ENCODE data around the gene SNX30.
A peak's percentile ranks its signal among the peaks of the same experiment; 100 is the strongest.

Gene SNX30

DNA sequence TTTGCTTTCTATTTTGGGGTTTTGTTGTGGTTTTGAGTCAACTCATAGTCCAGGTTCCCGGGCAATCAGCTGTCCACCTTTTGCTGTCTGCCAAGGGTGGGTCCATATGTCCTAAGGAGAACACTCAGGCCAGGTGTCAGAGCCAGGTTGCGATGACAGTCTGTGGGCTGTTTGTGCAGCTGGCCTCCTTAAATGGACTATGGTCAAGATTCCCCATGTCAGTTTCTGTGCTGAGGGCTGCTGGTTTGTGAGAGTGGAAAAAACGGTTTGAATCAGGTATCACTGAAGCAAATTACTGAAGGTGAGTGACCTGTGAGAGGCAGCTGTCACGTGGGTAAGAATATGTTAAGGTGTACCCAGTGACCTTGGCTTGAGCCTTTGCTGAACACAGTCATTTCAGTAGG, 33.0 kb downstream of the SNX30 start:
- no peak for DNase-seq (ENCODE audit: low read depth)

DNA sequence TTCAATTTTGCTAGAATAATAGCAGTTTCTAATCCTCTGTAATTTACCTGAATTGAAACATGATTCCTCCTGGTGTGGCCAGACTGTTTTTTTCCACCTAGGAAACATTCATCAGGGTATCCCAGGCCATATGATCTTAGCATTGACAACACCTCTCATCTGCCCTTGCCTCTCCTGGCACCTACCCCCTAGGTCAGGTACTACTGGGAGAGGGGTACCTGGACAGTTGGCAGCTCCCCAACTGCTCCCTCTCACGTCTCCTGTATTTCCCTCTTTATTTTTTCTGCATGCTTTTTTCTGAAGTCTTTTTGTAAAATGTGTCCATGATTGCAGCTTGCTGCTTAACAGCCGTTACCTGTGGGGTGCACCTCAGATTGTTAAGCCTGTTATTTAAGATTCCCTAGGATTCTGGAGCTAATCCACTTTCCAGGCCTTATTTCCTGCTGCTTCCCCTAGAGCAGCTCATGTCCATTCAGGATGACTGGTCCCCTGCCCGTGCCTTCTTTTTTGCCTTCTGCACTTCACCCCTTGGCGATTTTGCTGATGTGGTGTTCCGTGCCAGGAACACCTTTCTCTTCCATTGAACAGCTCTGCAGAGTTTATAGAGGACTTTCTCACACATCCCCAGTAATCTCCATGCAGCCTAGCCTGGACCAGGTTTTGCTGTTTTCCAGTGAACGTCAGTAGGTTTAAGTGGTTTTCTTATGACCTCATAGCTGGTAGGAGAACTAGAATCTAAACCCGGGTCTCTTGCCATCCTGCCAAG, 33.6 kb downstream of the SNX30 start:
- no peak for DNase-seq (ENCODE audit: low read depth)

DNA sequence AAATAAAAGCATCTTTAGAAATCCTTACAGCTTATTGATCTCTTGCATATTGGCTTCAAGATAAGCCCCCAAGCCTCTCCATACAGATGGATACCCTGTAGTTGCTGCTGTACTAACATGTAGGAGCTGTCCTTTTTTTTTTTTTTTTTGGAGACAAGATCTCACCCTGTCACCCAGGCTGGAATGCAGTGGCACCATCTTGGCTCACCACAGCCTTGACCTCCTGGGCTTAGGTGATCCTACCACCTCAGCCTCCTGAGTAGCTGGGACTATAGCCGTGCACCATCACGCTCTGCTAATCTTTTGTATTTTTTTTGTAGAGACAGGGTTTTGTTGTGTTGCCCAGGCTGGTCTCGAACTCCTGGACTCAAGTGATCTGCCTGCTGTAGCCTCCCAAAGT, 35.4 kb downstream of the SNX30 start:
- no peak for DNase-seq (ENCODE audit: low read depth)

DNA sequence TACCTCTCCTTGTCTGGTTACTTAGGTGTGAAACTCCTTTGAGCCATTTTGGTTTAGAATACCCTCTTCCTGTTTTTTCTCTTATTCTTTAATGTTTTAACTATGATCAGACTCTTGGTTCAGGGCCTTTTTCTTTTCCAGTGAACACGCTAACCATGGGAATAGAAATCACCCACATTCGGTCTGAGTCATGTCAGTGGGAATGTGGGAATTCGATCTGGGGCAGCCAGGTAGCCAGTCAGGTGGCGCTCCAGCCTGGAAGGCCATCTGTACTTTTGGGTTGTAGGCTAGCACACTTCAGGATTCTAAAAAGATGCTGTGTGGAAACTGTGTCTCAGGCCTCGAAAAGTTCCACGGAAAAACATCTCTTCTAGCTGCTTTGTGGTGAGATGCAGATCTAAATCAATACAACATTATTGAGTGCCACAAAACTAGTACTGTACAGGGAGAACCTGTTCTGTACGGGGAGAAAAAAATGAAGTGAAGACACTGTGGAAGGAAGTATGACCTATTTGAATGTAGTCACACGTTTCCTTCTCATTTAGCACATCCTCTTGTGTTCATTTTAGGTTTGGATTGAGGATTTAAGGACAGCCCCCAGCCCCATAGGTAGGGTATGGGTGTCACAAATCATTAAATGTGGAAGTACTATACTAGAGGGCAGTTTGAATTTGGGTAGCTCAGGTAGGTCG, 36.4 kb downstream of the SNX30 start:
- no peak for DNase-seq (ENCODE audit: low read depth)

DNA sequence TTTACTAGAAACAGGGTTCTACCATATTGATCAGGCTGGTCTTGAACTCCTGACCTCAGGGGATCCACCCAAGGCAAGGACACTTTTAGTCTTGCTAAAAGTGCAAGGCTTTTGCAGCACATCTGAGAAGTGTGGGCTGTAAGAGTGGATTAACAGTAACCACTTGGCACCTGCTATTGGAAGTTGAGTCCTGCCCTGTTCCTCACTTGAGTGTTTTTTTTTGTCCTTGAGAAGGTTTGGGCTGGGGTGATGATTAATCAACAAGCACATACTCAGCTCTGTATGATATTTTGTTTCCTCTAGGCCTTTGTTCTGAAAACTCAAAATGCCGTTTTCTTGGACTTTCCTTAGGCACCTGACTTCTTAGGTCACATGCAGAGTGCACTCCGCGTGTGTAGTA, 37.4 kb downstream of the SNX30 start:
- DNase-seq (ENCODE audit: low read depth), result no peak

DNA sequence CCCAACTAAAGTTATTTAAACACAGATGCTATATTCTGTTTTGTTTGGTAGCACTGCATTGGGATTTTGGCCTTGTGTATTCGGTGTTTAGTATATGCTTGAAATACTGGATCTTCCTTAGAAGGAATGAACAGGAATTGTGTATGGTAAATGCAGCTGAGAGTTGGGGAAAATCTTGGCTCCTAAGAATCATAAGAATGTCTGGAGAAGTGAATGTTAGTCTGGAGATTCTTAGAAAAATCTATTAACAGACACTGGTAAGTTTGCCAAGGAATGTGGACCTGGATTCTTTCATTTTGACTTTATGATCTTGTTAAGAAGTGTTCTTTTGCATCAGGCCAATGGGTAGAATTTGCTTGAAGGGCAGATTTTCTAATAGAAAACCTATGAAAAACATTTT, 38.9 kb downstream of the SNX30 start:
- DNase-seq (ENCODE audit: low read depth), result no peak

DNA sequence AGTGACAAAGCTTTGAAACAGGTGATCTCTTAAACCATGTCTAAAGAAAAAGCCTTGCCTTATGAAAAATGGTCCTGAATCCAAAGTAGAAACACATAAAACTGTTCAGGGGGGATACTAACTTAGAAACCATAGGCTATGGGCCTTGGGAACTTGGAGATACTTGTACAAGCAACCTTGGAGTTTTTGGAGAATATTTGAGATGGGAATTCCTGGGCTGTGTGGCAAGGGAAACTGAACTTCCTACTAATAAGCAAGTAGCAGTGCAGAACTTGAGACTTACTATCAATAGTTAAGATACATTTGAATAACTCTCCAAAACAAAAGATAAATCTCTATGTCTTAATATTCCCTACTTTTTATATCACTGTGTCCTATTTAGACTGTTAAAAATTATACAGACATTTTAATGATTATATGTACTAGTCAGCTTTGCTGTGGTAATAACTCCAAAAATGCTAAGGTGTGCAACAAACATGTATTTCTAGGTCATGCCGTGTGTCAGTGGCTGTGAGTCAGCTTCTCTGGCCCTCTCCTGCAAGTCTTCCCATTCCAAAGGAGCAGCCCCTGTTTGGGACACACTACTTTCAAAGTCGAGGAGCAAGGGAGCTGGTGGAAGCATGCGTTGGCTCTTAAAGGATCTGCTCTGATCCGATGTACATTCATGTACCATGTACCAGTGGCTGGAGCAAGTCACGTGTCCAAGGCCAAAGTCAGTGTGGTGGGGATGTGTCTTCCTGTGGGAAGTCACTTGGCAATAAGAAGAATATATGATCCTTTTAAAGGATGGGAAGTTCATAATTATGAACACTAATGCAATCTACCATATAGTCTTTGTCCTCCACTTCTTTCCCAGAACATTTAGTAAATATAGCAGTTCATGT, 39.6 kb downstream of the SNX30 start:
- DNase-seq (ENCODE audit: low read depth), result no peak

DNA sequence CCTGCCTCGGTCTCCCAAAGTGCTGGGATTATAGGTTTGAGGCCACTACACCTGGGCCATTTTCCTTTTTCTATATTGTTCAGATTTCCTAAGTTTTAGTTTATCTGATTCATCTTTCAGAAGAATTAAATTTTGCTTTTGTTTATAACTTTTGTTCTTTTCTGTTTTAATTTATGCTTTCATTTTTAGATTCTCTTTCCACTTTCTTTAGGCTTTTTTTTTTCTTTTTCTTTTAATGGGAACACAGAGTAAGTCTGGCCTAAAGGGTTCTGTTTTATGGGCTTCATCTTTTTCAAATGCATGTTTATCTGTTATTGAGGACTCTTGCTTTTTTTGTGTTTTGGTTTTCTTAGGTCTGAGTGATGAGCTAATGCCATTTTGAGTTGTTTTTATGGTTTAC, 42.1 kb downstream of the SNX30 start:
- DNase-seq (ENCODE audit: low read depth), result no peak

DNA sequence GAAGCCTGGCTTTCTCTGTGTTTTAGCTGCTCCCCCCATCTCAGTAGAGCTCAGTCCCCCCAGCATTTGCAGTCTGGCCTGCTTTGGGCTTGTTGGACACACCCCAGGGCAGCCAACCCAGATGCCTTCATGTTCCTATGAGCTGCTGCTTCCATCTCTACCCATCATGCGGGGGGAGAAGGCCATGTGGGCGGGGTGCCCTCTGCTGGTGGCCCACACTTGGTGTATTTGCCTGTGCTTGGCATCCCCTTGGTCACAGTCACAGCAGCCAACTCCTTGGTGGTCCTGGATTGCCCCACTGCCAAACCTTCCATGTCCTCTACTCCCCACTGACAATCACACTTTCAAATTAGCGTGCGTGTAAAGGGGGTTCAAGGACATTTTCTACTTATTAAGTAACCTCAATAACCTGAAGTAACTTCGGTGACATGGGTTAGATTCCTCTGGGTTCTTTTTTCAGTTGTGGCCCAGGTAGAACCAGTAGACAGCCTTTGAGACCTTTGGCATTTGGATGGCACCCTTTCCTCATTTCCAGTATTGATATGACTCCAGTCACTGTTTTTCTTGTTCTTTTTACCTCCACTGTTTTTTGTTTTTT, 42.8 kb downstream of the SNX30 start:
- DNase-seq (ENCODE audit: low read depth), result peak; percentile 71

DNA sequence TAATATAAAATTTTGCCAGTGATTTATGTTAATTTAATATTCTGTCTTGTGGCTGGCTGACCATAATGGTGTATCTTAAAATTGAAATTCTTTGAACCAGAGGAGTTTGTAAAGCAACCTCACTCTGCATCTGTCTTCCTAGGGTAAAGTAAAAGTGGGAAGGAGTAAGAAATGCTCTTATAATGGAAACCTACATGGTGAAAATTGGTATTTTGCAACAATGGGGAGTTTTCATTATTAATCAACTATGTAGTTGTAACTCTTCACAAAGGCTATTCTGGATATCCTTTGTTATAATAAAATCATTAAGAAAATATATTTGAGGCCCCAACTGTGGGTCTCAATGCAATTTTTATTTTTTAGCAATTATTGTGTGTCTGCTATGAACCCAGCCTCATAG, 44.2 kb downstream of the SNX30 start:
- DNase-seq (ENCODE audit: low read depth), result no peak

DNA sequence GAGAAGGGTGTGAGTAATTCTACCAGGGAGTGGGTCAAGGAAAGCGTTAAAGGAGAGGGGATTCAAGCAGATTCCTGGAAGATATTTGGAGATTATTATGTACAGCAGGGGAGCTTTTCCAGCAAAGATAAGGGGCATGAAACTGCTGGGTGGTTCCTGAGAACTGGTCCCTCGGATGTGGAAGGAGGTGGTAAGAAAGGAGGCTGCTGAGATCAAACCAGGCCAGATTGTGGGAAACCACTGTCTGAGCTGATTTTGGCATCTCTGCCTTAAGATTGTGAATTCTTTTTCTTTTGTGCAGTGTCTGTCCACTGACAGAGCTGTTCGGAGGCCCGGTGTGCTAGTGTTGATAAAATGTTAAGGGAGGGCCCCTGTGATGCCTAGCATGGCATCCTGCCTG, 45.4 kb downstream of the SNX30 start:
- no peak for DNase-seq (ENCODE audit: low read depth)

DNA sequence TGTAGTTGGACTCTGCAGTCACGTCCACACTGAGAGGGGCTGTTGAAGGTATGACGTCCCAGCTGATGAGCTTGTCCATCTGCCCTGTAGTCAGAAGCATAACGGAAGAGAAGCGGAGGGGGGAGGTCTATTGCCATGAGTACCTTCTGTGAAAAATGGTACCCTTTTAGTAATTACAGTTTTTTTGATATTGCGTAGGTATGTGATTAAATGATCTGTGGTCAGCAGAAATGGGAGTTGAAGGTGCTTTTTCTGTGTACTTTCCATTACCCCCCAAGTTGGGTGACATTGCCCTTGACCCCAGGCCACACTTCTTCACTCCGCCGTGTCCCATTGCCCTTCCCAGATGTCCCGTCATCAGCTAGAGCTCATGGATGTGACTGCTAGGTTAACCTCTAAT, 45.9 kb downstream of the SNX30 start:
- DNase-seq (ENCODE audit: low read depth), result no peak

DNA sequence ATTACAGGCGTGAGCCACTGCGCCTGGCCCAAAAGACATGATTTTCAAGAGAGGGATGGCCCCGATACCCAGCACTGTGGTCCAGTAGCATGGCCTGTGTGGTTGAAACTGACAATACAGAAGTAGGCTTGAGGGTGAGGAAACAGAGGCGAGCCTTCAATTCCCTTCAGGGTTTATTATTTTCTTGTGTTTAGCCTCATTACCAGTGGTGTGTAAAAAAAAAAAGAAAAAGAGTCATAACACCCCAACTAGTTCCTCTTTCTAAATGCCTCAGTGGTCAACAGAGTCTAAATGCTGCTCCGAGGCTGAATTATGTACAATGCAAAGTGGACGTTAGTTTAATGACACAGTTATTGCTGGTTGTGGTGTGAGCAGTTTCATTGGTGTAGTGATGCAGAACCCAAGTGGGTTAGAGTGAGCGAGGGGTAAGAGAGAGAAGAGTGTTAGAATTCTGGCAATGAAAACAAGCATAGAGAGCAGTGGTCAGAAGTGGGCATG, 58.8 kb downstream of the SNX30 start:
- no peak for DNase-seq (ENCODE audit: low read depth)

DNA sequence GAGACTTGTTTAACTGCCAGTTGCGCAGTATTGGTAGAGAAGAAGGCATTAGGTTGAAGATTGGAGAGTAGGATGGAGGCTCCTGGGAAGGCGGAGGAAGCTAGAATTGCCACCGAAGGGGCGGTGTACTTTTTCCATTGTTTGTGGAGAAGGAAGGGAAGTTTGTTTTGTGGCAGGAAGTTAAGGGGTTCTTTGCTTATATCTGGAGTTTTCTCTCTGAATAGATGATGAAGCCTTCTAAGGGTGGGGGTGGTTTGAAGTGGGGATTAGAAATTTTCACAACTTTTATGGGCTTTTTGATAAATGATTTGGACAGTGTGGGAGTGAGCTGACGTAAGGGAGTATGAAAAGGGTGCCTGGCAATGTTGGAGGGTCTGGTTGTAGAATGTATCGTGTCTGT, 59.3 kb downstream of the SNX30 start:
- DNase-seq (ENCODE audit: low read depth), result no peak

DNA sequence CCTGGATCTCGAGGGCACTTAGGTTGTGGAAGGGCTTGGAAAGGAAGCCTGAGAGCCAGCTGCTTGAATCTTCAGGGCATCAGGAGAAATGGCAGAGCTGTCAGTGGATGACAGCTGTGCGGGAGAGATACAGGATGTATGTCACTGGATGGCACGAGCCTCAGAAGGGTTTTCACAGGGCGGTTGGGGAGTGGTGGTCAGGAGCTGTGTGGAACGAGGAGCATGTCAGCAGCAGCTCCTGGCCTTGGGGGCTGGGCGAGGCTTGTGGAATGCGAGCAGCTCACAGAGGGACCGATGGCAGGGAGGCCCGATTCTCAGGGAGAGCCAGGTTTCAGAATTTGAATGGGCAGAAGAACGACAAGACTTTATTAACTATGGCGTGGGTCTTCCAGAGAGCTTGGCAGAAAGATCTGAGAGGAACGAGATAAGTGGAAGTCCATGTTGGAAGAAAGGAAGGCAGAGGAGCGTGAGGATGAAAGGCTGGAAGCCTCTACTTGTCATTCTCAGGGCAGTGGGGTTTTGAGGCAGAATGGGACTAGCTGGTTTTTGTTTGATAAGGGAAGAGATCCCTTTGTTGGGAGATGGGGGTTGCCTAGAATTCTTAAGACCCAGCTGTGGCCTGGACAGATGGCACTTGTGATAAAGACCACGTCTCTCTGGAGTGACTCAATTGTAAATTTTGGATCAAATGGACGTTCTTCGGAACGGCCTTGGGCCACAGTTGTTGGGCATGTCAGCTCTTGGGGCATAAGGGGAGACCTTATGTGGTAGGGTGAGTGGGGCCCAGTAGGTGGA, 60.3 kb downstream of the SNX30 start:
- DNase-seq (ENCODE audit: low read depth), result no peak

DNA sequence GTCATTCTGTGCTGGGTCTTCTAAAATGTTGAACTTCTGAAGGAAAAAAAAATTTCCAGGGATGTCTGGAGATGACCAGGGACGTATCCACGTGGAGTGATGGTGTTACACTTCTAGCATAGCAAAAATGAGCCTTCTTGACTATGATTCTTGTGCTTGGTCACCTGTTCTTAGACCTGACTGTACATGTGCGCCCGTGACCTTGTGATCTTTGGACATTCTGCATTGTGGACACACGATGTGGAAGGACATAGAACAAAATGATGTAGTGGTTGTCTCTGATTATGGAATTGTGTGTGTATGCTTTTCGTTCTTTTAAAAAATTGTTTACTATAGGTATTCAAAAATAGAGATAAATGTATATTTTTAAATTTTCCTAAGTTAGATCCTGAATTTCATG, 61.0 kb downstream of the SNX30 start:
- no peak for DNase-seq (ENCODE audit: low read depth)

DNA sequence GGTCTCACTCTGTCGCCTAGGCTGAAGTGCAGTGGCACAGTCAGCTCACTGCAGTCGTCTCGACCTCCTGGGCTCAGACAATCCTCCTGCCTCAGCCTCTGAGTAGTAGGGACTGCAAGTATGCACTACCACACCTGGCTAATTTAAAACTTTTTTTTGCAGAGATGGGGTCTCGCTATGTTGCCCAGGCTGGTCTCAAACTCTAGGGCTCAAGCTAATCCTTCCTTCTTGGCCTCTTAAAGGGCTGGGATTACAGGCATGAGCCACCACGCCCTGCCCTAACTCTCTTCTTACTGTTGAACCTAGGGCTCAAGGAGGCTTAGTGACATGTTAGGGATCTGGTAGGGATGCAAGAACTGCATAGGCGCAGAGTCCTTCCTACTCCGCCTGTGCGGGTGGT, 65.3 kb downstream of the SNX30 start:
- DNase-seq (ENCODE audit: low read depth), result no peak

DNA sequence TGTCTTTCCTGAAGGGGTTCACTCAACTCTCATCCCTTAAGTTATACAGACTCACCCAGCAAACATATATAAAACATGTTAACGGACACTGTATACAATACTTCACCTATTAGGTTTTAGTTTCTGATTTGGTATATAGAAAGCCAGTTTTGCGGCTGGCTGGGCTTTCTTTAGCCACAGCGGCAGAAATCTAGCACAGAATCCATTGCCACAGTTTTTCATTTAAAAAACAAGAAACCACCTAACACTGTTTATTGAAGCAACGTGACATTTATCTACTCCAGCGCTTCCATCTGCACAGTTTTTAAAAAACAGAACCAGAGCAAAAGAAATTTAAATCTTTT, 67.3 kb downstream of the SNX30 start:
- no peak for DNase-seq (ENCODE audit: low read depth)

DNA sequence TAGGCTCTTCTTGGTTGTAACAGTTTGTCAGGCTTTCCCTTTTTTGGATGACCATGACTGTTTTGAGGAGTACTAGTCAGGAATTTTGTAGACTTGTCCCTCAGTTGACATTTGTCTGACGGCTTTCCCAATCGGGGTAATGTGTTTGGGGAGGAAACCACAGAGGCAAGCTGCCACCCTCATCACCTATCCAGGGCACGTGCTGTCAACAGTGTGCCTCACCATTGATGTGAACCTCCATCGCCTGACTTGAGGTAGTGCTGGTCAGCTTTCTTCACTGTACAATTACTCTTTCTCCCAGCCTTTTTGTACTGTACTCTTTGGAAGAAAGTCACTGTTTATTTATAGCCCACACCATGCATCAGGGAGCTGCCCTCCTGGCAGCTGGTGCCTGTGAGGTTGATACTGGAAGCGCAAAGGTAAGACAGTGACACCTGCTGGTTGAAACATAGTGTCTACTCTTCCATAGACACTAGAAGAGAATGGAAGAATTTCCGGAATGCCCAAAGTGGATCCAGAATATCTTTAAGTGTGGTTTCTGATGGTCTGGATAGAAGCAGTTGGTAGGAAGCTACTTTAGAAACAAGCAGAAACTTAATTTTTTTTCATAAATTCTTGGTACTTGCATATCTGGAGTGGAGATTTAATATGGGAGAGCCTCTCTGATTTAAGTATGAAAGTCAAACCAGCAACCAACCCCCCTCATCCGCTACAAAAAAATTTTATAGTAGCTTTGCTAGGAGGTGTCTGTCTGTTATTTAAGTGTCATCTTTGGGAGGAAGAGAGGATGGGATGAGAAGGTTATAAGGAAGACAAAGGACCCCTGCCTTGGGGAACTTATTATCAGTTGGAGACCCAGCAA, 69.3 kb downstream of the SNX30 start:
- DNase-seq (ENCODE audit: low read depth), result no peak

DNA sequence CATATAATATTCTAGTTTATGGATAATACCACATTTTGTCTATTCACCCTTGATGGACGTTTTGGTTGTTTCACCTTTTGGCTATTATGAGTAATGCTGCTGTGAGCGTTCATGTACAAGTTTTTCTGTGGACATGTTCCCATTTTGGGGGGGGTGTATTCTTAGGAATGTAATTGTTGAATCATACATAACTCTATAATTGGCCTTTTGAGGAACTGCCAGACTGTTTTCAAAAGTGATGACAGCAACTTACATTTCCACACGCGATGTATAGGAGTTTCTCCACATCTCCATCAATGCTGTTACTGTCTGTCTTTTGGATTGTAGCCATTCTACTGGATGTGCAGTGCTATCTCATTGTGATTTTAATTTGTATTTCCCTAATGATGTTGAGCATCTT, 70.3 kb downstream of the SNX30 start:
- no peak for DNase-seq (ENCODE audit: low read depth)

DNA sequence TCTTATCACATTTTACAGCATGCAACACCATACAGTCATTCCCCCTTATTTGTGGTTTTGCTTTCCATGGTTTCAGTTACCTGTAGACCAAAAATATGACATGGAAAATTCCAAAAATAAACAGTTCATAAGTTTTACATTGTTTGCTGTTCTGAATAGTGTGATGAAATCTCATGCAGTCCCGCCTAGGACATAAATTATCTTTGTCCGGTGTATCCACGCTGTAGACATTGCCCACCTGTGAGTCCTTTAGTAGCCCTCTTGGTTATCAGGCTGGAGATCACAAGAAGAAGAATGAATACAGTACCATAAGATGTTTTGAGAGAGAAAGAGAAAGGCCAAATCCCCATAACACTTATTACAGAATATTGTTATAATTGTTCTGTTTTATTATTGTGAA, 72.1 kb downstream of the SNX30 start:
- no peak for DNase-seq (ENCODE audit: low read depth)

Measured in activated T-helper 9 cell treated with anti-CD3 and anti-CD28 coated beads, Interleukin-2, amount 50 U/mL, for 16 hours (primary cell).